OCI-LY3 (cell line): Measurements from ENCODE around the gene NRP2.

ENCODE experiments used
- EZH2phosphoT487 ChIP-seq: fragments of 200-600 bp; shearing (Covaris generic); IDR thresholded peaks from 2 replicates; pipeline ENCODE4 v1.6.1; 2018; ENCODE audit warnings: antibody characterized with exemption, mixed run types, low read depth
- TF ChIP-seq, protein P1 (sequence below): fragments of 200-600, 300-600 bp; sonication (generic); IDR thresholded peaks from 2 replicates; pipeline ENCODE4 v1.5.1; 2014; ENCODE audit warnings: antibody characterized with exemption, low read length, low read depth

DNA sequence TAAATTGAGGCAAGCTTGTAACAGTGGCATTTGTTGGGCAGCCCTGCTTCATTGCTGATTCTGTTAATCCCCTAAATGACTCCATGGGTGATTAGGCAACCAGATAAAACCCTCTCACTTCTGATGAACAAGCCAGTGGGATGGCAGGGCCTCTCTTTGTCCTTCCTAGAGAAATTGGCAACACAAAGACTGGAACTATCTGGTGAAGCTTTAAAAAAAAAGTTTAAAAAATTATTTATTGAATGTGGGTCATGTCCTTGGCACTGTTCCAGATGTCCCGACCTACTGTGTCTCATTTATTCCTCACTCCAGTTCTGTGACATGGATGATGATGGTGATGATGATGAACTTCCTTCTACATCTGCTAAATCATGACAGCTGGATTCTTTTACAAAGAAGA, 30.8 kb downstream of the NRP2 start:
- TF ChIP-seq, protein P1, sequence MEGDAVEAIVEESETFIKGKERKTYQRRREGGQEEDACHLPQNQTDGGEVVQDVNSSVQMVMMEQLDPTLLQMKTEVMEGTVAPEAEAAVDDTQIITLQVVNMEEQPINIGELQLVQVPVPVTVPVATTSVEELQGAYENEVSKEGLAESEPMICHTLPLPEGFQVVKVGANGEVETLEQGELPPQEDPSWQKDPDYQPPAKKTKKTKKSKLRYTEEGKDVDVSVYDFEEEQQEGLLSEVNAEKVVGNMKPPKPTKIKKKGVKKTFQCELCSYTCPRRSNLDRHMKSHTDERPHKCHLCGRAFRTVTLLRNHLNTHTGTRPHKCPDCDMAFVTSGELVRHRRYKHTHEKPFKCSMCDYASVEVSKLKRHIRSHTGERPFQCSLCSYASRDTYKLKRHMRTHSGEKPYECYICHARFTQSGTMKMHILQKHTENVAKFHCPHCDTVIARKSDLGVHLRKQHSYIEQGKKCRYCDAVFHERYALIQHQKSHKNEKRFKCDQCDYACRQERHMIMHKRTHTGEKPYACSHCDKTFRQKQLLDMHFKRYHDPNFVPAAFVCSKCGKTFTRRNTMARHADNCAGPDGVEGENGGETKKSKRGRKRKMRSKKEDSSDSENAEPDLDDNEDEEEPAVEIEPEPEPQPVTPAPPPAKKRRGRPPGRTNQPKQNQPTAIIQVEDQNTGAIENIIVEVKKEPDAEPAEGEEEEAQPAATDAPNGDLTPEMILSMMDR, result no peak
- TF ChIP-seq EZH2phosphoT487, result no peak
